Measurements from ENCODE around the gene DHX36.

DHX36 gene

DNA sequence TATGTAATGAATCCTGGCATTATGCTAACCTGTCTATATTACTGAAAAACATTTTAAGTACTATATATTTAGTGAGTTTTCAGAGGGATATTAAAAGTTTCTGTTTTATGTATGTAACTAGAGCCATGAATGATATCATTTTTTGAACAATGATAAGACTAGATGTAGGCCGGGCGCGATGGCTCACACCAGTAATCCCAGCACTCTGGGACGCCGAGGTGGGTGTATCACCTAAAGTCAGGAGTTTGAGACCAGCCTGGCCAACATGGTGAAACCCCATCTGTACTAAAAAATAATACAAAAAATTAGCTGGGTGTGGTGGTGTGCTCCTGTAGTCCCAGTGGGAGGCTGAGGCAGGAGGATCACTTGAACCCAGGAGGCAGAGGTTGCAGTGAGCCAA, 34.1 kb downstream of the DHX36 start:
- intact Hi-C loops (cut with DNase I) = no loop called here
- DNase-seq = peak in 1 of 10 donors; percentile 73

GRCh38 chr3:154285221-154285620, 39.1 kb downstream of the DHX36 start:
- DNase-seq = no peak
- intact Hi-C loops (cut with DNase I) = no loop called here

- intact Hi-C loops (cut with DNase I) = no loop called here
- no peak for DNase-seq
These were observed 44.1 kb downstream of the DHX36 start for GRCh38 chr3:154280161-154280560.

DNA sequence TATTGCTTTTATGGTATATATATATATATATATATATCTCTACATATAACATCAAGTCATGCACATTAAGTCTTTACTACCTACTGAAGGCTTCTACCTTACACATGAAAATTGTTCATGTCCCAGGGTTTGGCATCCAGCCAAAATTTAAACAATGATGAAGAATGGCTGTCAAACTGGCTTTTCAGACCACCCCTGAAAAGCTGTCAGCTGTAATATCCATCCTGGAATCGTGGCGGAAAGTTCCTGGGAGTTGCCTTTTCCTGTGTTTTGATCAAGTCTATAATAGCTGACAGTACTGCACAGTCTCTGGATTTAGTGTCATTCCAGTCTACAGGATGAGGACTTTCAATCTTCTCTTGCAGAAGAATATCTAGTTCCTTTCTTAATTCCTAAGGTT, 48.3 kb downstream of the DHX36 start:
- intact Hi-C loops (cut with DNase I) = no loop called here
- no peak for DNase-seq

DNA sequence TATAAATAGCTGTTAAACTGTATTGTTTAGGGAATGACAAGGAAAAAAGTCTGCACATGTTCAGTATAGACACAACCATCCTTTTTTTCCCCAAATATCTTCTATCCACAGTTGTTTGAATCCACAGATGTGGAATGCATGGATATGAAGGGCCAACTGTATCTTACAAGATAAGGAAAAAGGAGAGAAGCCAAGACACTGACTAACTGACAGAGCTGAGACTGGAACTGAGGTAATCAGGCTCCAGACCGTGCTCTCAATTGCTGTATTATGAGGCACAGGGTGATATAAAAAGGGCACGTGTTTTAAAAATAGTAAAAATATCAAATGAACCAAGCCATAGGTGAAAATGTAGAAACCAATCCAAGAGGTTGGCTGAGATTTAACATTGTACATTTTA, 49.0 kb downstream of the DHX36 start:
- no peak for DNase-seq
- intact Hi-C loops (cut with DNase I) = no loop called here

- DNase-seq = no peak
- intact Hi-C loops (cut with DNase I) = no loop called here
These were observed 49.9 kb downstream of the DHX36 start for GRCh38 chr3:154274348-154274747.

DNA sequence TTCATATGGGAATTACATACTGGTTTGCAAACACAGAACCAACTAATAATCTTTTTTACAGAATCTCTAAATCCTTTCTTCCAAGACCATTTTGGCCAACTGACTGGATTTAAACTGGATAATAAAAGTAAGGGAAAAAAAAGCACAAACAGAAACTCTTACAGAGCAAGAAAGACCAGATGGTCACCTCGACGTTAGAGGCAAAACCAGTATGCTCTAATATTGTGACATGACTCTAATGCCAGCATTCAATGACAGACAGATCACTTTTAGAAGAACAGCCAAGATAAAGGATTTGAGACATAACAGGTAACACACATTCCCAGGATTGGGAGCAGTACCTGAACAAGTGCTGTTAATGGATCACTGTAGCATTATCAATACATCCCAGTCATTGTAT, 50.9 kb downstream of the DHX36 start:
- no peak for DNase-seq
- intact Hi-C loops (cut with DNase I) = no loop called here

DNA sequence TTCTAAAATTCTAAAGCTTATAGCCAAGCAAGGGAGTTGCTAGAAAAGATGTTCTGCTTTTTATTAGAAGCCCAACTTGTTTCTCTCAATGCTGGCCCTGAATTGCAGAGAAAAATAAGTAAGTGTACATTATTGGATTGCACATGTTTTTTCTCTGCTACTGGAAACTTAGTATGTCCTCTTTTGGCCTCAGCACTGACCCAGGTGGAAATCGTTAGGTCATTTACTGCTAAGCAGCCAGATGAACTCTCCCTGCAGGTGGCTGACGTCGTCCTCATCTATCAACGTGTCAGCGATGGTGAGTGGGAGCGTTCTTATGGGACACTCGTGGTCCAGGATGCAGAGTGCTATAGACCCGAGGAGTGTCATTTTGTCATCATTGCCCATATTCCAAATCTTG, 69.8 kb downstream of the DHX36 start:
- intact Hi-C loops (cut with DNase I) = loop anchor here (5.0 to 10.0 kb wide), 2 partner anchors 280 to 1227 kb away; no protein-coding TSS in a partner anchor
- DNase-seq = no peak

- DNase-seq = peak; percentile 72 to 99 (median 90)
- intact Hi-C loops (cut with DNase I) = loop anchor here (2.0 to 10.0 kb wide), 3 partner anchors 156 to 1226 kb away; no protein-coding TSS in a partner anchor
These were observed 71.3 kb downstream of the DHX36 start for GRCh38 chr3:154252759-154253638.

- no peak for DNase-seq
- intact Hi-C loops (cut with DNase I) = loop anchor here (2.0 to 10.0 kb wide), 3 partner anchors 155 to 1224 kb away; no protein-coding TSS in a partner anchor
These were observed 72.7 kb downstream of the DHX36 start for GRCh38 chr3:154251610-154252009.

DNA sequence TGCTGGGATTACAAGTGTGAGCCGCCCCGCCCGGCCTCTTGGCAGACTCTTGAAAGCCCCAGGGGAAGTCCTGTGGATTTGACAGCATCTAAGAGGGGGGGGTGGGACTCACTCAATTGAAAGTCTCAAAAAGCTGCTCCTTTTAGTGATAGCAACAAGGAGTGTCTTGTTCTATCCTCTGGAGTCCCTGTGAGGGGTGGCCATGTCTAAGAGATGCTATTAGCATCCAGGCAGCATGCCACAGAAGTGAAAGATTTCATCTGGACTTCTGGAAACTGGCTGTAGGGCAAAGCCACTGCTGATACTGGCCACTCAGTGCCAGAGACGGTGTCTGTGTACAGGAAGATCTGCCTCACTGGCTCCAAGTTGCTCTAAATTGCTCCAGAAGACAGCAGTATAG, 74.0 kb downstream of the DHX36 start:
- intact Hi-C loops (cut with DNase I) = loop anchor here (5.0 to 10.0 kb wide), 2 partner anchors 275 to 1223 kb away; no protein-coding TSS in a partner anchor
- peak in 1 of 10 donors; percentile 74 for DNase-seq

- DNase-seq = peak in 4 of 10 donors; percentile 10 to 62 (median 20)
- intact Hi-C loops (cut with DNase I) = no loop called here
These were observed 76.4 kb downstream of the DHX36 start for GRCh38 chr3:154247806-154248415.

DNA sequence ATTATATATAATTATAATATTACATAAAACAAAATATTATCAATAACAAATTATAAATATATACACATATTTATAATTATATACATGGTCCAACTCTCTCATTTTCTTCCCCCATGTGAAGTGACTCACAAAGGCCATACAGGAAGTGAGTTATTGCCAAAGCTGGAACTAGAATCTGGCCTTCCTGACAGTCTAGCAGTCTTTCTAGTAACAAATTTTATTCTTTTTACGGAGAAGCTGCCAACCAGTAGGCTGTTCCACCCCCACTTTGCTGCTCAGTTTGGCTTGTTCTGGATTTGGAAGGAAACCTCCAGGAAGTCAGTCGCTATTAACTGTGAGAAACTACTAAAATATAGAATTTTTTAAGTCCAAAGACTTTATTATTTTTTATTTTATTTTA, 79.6 kb downstream of the DHX36 start:
- no peak for DNase-seq
- intact Hi-C loops (cut with DNase I) = no loop called here

GRCh38 chr3:154243353-154243752, 80.9 kb downstream of the DHX36 start:
- intact Hi-C loops (cut with DNase I) = no loop called here
- no peak for DNase-seq

GRCh38 chr3:154242766-154243165, 81.5 kb downstream of the DHX36 start:
- DNase-seq = no peak
- intact Hi-C loops (cut with DNase I) = no loop called here

- DNase-seq = no peak
- intact Hi-C loops (cut with DNase I) = no loop called here
These were observed 82.8 kb downstream of the DHX36 start for GRCh38 chr3:154241496-154241895.

- no peak for DNase-seq
- intact Hi-C loops (cut with DNase I) = no loop called here
These were observed 84.1 kb downstream of the DHX36 start for GRCh38 chr3:154240235-154240634.

GRCh38 chr3:154236331-154236730, 88.0 kb downstream of the DHX36 start:
- DNase-seq = no peak
- intact Hi-C loops (cut with DNase I) = no loop called here

- no peak for DNase-seq
- intact Hi-C loops (cut with DNase I) = no loop called here
These were observed 89.0 kb downstream of the DHX36 start for GRCh38 chr3:154235330-154235729.

DNA sequence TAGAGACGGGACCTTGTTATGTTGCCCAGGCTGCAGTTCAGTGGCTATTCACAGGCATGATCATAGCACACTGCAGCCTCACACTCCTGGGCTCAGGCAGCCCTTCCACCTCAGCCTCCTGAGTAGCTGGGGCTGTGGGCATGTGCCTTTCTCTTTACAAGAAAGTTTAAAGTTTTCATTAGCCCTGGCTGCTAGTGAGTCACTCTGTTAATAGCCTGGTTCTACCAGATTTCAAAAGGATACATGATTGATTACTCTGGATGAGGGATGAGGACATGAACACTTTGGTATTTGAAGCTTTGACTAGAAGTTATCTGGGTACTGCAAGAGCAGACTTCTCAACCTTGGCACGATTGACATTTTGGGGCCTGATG, 95.1 kb downstream of the DHX36 start:
- no peak for DNase-seq
- intact Hi-C loops (cut with DNase I) = no loop called here

DNA sequence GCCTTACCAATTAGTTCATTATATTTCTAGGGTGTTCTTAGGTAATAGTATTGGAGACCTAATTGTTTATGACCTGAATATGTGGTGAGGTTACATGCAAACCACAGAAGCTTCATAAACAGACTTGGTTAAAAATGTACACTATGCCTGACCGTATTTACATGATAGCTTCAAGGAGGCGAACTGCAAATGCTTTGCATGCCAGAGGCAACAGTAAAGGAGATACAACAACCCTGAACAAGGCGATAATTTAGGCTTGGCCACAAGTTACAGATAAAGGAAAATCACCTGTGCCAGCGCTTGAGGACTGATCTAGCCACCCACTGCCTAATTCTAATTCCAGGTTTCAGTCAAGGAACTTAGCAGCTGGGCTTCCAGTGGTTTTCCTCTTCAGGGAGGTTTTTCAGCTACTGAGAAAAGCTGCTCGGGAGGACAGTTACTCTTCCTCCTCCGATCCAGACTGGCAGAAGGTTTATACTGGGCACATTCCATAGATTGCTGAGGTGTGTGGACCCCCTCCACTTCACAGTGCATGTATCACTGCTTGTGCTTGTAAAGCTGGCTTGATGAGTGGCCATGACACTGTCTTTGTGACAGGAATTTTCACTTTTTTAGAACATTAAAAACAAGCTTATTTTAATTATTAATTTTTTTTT, 95.6 kb downstream of the DHX36 start:
- intact Hi-C loops (cut with DNase I) = no loop called here
- DNase-seq = no peak

Data from posterior cingulate gyrus (tissue), 11 donors.